ENCODE measurements around the gene DIAPH3. TPM values are rescaled to one million over a fixed set of nuclear protein-coding genes. Genes with fewer than 3 reads are reported as not detected.

DIAPH3 gene
- total RNA-seq, 1 experiment from 2014 or later = 11.4 TPM

DNA sequence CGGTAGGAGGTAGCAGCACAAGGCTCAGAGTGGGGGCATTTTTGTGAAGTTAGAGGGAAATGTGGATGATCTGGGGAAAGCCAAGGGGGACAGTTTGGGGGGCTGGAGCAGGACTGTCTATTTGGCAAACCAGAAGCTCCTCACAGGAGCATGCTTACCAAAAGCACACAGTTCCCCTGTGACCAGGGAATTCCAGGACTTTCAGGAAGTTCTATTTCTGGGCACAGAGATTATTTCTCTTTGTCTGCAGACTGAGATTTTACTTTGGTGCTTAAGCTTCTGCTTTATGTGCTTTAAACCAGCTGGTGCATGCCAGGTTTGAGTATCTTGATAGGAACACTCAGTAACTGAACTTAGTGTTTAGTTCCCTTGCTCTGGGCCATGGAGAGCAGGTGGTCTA is 525.3 kb downstream of the DIAPH3 start:
- H3K9me3 Mint-ChIP-seq (ENCODE audit: low read depth, unreplicated experiment) = no peaks in the 10 kb centered on the region
- peaks cover 12% of the 10 kb centered on the region for H3K4me1 Mint-ChIP-seq (ENCODE audit: low read depth, unreplicated experiment)
- H3K4me3 Mint-ChIP-seq (ENCODE audit: low read depth, unreplicated experiment) = no peak overlapping the region
- TF ChIP-seq, protein P1, sequence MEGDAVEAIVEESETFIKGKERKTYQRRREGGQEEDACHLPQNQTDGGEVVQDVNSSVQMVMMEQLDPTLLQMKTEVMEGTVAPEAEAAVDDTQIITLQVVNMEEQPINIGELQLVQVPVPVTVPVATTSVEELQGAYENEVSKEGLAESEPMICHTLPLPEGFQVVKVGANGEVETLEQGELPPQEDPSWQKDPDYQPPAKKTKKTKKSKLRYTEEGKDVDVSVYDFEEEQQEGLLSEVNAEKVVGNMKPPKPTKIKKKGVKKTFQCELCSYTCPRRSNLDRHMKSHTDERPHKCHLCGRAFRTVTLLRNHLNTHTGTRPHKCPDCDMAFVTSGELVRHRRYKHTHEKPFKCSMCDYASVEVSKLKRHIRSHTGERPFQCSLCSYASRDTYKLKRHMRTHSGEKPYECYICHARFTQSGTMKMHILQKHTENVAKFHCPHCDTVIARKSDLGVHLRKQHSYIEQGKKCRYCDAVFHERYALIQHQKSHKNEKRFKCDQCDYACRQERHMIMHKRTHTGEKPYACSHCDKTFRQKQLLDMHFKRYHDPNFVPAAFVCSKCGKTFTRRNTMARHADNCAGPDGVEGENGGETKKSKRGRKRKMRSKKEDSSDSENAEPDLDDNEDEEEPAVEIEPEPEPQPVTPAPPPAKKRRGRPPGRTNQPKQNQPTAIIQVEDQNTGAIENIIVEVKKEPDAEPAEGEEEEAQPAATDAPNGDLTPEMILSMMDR (IDR thresholded peaks at IDR 0.05; ENCODE audit: unreplicated experiment) = no peak
- no peak for DNase-seq
- H3K27ac Mint-ChIP-seq (ENCODE audit: unreplicated experiment) = no peak overlapping the region
- no TSS peak for BruUV-seq (replicated peaks)
- no peaks in the 10 kb centered on the region for H3K27me3 Mint-ChIP-seq (ENCODE audit: unreplicated experiment)
- intact Hi-C loops (cut with micrococcal nuclease; ENCODE audit: unreplicated experiment) = no loop called here
- CTCF ChIA-PET = no interaction called here
- H3K36me3 Mint-ChIP-seq (ENCODE audit: insufficient read depth, unreplicated experiment) = no peaks in the 10 kb centered on the region

DNA sequence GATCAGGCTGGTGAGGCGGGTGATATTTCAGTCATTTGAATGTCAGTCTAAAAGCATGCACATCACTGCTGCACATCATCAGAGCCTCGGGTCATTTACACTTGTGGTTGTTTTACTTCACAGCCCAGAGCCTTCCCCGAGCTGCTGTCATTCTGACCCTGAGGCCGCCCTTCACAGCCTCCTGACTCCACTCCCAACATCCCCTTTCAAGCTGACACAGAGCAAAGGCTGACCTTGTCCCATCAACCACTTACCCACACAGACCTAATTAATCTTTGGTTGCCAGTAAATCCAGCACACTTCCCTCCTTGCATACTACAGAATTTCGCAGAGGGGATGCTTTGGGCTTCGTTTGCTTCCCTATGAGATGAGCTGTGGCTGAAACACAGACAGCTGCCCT is 528.1 kb downstream of the DIAPH3 start:
- H3K4me1 Mint-ChIP-seq (ENCODE audit: low read depth, unreplicated experiment) = no peaks in the 10 kb centered on the region
- H3K27ac Mint-ChIP-seq (ENCODE audit: unreplicated experiment) = no peak overlapping the region
- CTCF ChIA-PET = no interaction called here
- BruUV-seq (replicated peaks) = no TSS peak
- H3K27me3 Mint-ChIP-seq (ENCODE audit: unreplicated experiment) = no peaks in the 10 kb centered on the region
- H3K36me3 Mint-ChIP-seq (ENCODE audit: insufficient read depth, unreplicated experiment) = no peaks in the 10 kb centered on the region
- DNase-seq = no peak
- TF ChIP-seq, protein P1 (IDR thresholded peaks at IDR 0.05; ENCODE audit: unreplicated experiment) = no peak
- intact Hi-C loops (cut with micrococcal nuclease; ENCODE audit: unreplicated experiment) = no loop called here
- H3K4me3 Mint-ChIP-seq (ENCODE audit: low read depth, unreplicated experiment) = no peak overlapping the region
- no peaks in the 10 kb centered on the region for H3K9me3 Mint-ChIP-seq (ENCODE audit: low read depth, unreplicated experiment)

DNA sequence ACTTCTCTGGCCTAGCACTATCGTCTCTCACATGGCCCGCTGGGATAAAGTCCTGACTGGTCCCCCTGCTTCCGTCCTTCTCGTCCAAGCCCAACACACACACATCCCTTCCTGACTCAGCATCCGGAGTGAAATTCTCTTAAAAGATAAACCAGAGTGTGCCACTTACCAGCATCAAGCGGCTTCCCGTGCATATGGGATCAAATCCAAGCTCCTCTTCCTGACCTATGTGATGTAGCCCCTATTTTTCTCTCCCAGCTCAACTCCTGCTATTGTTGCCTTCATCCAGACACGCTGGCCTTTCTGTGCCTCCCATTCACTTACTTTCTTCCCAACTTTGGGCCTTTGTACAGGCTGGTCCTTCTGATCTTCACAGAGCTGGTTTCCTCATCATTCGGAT is 530.4 kb downstream of the DIAPH3 start:
- DNase-seq = no peak
- Mint-ChIP-seq H3K36me3 (ENCODE audit: insufficient read depth, unreplicated experiment) (no peaks in the 10 kb centered on the region), H3K4me1 (ENCODE audit: low read depth, unreplicated experiment) (no peaks in the 10 kb centered on the region), H3K27ac (ENCODE audit: unreplicated experiment) (no peak overlapping the region), H3K4me3 (ENCODE audit: low read depth, unreplicated experiment) (no peak overlapping the region), H3K9me3 (ENCODE audit: low read depth, unreplicated experiment) (no peaks in the 10 kb centered on the region), H3K27me3 (ENCODE audit: unreplicated experiment) (no peaks in the 10 kb centered on the region)
- TF ChIP-seq, protein P1 (IDR thresholded peaks at IDR 0.05; ENCODE audit: unreplicated experiment) = no peak
- intact Hi-C loops (cut with micrococcal nuclease; ENCODE audit: unreplicated experiment) = no loop called here
- CTCF ChIA-PET = interaction anchor here (0.6 kb wide), 1 partner anchor 11 kb away, joined by 3 read pairs; no protein-coding TSS in a partner anchor
- no TSS peak for BruUV-seq (replicated peaks)

DNA sequence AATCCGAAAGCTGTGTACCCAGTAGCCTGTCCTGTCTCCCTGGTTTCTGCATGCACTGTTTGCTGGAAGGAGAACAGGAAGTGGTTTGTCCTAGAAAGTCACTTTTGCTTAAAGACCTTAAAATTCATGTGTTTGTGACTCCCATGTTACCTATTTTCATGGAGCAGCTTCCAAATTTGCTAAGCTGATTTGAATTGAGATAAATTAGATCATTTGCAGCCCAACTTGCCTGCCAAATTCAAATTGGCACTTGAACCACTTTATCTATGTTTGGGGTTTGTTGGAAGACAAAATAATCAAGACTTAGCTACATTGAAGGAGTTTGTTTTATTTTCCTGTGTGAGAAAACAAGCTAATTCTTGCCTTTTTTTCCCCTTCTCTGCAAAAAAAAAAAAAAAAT is 532.5 kb downstream of the DIAPH3 start:
- Mint-ChIP-seq H3K9me3 (ENCODE audit: low read depth, unreplicated experiment) (no peaks in the 10 kb centered on the region), H3K27me3 (ENCODE audit: unreplicated experiment) (no peaks in the 10 kb centered on the region), H3K4me1 (ENCODE audit: low read depth, unreplicated experiment) (no peaks in the 10 kb centered on the region), H3K4me3 (ENCODE audit: low read depth, unreplicated experiment) (no peak overlapping the region), H3K36me3 (ENCODE audit: insufficient read depth, unreplicated experiment) (no peaks in the 10 kb centered on the region), H3K27ac (ENCODE audit: unreplicated experiment) (no peak overlapping the region)
- intact Hi-C loops (cut with micrococcal nuclease; ENCODE audit: unreplicated experiment) = no loop called here
- TF ChIP-seq, protein P1 (IDR thresholded peaks at IDR 0.05; ENCODE audit: unreplicated experiment) = no peak
- CTCF ChIA-PET = no interaction called here
- no peak for DNase-seq
- no TSS peak for BruUV-seq (replicated peaks)

Data from Calu3 (cell line).